NK-92 treated with Interleukin-12 subunit alpha and Interleukin-12 subunit beta, amount 100 ng/mL, for 24 hours (cell line): ENCODE measurements around the gene ICOS.
A peak's percentile ranks its signal among the peaks of the same experiment; 100 is the strongest.
"Not testable (repeated sequence)": the region's sequence is repeated elsewhere in the genome, so short reads cannot be mapped to it uniquely, and the experiment has no call there.

Source experiments
- DNase-seq: peaks from one replicate; lab custom pipeline; 2025; lab: John Stamatoyannopoulos, UW

ICOS gene

DNA sequence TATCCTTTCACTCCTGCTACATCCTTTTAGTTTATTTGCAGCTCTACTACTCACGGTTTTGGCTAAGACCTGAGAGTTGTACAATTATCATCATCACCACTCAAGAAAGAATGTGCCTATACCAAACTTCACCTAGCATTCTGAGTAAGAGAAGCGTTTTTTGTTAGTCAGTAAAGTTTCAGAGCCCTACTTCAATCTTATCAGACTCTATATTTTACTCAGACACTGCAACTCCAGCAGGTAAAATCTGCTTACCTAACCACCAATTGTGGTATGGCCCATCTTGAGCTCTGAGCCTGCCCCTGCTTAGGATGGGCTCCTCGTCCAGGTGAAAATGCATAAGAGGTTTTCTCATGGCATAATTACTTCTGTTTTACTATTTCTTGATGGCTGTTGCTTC, 37.1 kb downstream of the ICOS start:
- no peak for DNase-seq

DNA sequence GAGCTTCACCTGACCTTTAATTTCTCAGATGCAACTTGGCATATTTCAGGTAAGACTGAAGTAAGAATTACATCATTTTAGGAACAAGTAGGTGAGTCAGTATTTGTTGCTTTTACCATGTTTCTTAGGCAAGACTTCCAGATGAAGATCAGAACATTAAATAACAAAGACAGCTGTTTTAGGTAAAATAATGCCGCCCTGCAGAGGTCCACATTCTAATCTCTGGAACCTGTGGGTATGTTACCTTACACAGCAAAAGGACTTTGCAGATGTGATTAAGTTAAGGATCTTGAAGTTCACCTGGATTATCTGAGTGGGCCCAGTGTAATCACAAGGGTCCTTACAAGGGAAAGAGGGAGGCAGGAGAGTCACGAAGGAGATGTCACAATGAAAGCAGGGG, 39.3 kb downstream of the ICOS start:
- no peak for DNase-seq

DNA sequence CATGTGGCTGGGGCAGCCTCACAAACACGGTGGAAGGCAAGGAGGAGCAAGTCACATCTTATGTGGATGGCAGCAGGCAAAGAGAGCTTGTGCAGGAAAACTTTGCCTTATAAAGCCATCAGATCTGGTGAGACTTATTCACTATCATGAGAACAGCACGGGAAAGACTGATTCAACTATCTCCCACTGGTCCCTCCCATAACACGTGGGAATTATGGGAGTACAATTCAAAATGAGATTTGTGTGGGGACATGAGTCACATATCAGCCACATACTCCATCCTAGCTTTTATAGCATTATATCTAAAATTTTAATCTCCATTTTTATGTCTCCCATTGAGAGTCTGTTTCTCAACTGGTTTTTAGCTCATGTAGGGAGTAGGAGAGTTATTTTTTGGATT, 45.7 kb downstream of the ICOS start:
- no peak for DNase-seq

DNA sequence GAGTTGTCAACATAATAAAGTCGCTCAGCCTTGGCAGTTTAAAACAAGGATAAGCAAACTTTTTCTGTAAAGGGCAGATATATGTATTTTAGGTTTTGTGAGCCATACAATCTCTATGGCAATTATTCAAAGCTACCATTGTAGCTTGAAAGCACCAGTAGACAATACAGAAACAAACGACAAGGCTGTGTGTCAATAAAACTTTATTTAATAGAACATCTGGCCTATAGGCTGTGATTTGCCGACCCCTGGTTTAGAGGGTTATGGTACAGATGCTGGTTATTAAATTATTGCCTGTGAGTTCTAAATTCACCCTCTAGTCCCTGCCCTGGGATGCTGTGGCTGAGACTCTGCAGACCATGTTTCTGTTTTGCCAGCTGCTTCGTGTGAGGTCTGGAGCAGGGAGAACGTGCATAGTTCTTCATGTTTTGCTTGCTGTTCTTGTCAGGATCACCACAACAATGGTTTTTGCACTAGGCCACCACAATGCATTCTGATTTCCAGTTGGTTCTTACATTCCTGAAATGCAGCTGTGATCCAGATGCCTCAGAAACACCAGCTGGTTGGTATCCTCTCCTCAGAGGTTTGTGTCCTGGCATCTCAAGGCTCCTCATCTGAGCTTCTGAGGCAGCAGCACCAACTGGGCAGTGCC, 46.6 kb downstream of the ICOS start:
- no peak for DNase-seq

DNA sequence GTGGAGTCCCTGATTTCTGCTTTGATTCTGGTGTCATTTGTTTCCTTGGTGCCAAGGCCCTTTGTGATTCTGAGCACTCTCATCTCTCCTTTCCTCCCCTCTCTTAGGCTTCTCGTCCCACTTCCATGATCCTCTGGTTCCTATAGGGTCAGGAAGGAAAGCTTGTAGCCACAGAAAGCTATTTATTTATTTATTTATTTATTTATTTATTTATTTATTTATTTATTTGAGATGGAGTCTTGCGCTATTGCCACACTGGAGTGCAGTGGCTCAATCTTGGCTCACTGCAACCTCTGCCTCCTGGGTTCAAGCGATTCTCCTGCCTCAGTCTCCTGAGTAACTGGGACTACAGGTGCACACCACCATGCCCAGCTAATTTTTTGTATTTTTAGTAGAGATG, 49.4 kb downstream of the ICOS start:
- DNase-seq, result not testable (repeated sequence)

DNA sequence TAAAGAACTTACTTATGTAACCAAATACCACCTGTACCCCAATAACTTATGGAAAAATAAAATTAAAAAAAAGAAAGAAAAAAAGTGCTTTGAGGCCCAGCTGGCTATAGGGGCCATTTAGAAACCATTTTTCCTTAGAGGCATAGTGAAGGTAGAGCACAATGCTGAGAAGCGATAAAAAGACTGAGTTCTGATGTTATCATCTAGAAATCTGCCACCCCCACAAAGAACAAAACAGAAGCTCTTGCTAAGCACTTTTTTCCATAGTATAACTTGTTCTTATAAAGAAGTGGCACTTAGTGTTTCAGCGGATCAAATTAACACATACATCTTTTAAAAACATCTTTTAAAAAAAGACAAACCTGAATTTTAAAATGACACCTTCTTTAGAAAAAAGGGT, 51.4 kb downstream of the ICOS start:
- no peak for DNase-seq

DNA sequence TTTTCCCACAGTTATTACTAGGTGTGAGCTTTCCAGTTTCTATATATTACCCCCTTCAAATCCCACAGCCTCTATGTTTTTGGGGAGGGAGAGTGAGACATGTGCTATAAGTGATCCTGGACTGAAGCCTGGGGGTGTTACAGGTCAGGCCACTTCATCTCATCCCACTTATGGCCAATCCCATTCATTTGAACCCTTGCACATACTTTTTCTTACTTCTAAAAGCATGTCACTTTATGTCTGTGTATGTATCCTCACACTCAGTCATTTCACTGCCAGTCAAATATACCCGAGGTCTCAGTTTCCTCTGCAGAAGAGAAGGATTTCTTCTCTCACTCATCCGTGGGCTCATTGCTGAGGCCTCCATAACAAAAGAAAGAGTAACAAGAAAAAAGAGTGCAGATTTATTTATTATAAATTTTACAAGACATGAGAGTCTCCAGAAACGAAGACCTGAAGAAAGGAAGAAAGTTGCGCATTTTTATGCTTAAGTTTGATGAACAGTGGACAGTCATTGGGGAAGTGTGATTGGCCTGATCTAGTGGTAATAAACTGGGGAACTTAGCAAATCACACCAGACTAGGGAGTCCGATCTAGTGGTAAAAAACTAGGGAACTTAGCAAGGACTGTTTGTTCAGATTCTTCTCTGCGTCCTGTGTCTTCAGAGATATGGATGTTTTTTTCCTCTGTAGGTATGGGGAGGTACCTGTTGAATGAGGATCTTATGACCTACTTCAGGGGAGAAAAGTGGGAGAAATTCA, 52.1 kb downstream of the ICOS start:
- DNase-seq, result no peak

DNA sequence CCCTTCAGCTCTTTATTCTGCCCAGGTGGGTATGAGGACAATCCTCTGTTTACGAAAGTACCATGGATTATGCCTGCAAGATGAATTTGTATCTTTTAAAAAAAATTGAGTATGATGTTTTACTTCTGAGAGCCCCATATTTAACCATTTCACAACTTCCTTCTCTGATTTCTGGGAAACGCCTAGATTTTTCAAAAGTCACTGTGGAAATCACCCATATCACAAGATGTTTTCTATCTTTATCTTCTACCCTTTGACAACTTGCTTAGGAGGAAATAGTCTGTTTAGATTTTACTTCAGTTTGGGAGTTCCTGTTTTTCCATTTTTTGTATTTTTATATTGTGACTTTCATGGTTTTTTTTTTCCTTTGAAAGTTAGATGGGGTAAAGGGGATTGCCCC, 53.0 kb downstream of the ICOS start:
- no peak for DNase-seq

DNA sequence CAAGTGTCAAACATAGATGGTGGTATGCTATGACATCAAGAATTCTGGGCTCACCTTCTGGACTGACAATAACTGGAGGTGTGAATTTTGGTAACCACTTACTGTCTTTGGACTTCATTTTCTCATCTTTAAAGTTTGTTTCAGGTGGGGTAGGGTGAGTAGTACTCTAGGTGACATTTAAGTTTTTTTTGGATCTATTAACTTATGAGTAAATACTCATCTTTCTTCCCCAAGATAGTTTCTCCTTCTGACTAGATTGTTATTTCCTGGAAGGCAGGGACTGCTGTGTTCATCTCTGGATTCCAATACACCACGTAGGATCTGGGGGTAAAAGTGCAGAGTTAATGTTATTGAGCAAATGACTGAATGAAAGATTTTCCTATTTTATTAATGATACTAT, 55.9 kb downstream of the ICOS start:
- no peak for DNase-seq

DNA sequence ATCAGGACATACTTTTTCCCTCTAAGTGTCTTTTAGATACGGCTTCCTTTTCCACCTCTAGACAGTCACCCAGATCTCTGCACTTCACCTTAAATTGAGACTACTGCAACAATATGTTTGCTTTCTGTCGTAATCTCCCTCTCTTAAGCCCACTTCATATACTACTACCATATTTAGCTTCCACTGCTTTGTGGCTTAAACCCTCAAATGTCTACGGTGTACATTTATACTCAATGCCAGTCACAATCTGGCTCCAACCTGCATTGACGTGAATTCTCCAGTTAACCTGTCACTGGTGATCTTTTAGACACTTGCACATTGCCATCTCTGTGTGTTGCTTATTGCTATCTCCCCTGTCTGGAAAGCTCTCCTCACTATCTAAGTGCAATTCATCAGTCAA, 56.4 kb downstream of the ICOS start:
- DNase-seq, result no peak

DNA sequence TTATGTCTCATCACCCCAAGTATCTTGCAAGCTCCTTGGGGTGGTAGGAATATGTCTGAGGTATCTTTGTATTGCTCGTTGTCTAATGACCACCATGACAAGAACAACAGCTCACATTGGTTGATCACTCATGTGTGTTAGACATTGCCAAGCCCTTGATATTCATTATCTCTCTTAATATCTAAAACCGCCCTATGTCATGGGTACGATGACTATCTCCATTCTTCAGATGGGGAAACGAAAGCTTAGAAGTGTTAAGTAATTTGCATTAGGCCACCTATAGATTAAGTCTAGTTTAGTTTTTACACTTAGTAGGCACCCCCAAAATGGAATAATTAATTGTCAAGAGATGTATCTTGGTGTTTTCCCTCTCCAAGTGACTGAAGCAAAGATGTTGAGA, 57.0 kb downstream of the ICOS start:
- no peak for DNase-seq

DNA sequence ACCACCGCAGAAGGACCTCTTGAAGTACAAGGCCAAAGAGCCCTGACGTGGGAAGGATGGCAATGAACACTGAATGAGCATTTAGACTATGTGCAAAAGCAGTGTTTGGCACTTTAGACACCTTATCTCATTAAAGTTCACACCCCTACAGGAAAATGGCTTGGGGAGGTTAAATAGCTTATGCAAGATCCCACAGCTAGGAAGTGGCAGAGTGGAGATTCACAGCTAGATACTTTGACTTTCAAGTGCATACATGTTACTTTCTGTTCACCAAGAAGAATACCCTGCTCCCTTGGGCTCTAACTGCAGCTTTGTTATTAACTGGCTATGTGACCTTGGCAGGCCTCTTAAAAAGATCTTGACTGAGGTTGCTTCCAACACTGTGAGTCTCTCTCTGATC, 58.2 kb downstream of the ICOS start:
- peak; percentile 19 for DNase-seq

DNA sequence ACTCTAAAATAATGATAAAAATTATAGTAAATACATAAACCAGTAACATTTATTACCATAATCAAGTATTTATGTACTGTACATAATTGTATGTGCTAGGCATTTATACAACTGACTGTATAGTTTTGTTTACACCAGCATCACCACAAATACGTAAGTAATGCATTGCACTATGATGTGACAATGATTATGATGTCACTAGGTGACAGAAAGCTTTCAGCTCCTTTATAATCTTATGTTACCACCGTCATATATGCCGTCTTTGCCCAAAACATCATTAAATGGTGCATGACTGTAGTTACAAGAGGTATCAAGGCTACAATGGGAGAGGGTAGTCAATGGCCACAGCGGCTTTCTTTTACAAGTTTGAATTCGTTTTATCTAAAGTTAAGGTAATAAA, 60.1 kb downstream of the ICOS start:
- DNase-seq, result no peak

DNA sequence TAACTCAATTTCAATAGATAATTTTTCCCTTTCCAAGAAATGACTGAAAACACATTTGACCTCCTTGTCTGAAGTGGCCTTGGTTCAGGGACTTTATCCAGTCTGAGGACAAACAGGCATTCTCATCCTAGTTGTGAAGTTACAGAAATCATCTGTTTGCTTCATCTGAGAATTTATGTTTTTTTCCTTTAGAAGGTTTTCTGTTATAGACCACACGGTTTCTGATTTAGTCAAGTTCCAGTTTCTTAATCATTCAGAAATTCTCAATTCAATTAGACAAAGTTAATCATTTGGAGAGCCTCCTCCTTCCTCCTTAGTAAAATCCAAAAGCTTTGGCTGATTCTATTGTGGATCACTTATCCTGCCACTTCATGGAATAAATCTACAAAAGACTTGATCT, 60.9 kb downstream of the ICOS start:
- DNase-seq, result no peak

DNA sequence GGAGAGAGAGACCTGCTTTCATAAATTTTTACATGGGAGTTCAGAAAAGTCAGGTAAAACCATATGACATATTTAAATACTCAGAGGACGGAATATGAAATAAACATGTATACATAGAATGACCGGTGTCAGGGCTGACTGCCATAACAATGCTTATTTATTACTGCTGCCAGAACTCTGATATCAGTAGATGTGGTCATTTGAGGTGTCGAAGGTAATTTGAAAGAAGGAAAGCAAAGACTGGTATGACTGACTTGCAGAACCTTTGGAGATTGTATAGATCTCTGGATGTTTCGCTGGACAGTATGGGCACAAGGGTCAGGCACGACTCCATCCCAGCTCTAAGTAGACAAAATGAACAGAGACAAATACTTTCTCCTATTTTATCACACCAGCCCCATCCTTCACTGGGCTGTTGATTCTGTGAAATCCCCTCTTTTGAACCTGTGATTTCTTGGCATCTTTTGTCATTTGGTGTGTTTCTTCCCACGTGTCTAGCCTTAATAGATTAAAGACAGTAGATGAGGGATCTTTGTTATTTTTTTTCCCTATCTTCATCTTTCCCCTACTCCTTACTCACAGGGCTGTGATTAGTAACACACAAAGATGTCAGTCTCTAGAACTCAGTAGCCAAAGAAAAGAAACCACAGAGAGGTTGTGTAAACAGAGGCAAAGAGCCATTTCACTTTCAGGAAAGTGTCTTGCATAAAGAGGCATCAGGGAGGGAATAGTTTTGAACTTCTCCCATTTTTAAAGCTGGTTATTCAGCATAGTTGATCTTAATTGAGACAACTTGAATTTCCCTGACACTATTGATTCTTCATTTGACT, 61.6 kb downstream of the ICOS start:
- DNase-seq, result no peak

DNA sequence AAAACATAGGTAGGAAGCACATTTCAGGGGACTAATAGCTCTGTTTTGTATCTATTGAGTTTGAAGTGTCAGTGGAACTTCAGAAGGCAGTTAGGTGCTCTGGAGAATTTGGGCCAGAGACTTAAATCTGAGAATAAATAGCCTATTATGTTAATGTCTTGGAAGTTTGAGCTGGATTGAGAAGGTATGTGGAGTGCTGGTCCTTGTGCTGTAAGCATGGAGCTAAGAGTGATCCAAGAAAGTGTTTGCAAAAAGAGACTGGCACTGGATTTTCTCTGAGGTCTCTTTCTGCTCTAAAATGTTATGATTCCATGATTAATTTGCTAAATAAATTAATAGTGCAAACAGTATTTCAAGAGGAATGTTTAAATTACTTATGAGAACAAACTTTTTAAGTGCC, 63.3 kb downstream of the ICOS start:
- no peak for DNase-seq

DNA sequence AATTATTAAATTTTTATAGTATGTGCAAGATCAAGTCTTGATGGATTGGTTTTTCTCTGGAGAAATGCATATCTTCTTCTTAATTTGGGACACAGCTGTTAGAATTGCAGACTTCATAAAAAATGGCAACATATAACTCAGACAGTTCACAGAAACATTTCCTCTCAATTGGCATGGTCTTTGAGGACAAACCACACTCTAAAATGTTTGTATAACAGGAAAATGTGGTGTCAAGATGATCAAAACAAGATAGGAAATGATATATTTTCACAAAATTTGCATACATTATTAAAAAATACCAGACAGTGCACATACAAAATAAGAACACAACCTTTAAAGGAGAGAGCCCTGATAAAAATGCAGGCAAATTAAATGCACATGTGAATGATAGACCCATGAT, 63.9 kb downstream of the ICOS start:
- no peak for DNase-seq

DNA sequence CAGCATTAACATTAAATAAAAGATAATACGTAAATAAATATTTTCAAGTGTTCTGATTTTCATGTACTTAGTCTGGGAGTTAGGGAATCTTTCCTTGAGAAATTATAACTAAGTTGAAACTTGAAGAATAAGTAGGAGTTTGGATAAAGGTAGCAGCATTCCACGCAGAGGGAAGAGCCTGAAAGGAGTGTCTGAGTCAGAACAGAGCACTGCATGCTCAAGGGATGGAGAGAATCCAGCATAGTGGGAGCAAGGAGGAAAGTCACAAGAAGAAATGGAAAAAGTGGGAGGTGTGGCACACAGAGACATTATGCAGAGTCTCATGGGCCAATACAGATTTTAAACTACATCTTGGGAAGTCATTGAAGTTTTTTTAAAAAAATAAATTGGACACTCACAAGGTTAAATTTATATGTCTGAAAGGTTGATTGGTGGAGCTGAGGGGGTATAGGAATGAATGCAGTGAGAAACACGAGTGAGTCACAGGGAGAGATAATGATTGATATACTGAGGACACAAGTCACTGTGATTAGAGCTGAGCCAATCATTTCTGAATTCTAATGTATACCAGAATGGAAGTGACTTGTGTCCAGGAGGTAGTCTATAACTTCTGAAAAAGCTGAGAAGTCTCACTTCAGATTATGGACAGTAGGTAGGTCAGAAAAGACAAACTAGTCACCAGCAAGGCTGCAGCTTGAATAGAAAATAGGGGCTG, 66.9 kb downstream of the ICOS start:
- no peak for DNase-seq

DNA sequence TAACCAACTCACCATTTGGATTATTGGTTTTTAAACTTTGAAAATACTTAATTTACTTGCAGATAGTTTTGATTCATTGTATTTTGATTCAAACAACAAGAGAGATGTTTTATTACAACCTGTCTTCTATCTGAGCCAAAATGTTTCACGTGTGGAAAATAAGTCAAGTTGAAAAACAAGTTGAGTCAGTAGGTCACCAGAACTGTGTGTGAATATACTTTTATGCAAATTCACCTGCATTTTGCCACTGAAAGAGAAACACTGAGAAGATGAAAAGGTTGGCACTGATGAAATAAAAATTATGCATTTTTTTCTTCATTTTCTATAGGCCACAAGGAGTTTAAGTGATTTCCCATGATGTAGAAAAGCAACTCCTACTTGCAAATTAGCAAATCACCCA, 68.3 kb downstream of the ICOS start:
- DNase-seq, result no peak

DNA sequence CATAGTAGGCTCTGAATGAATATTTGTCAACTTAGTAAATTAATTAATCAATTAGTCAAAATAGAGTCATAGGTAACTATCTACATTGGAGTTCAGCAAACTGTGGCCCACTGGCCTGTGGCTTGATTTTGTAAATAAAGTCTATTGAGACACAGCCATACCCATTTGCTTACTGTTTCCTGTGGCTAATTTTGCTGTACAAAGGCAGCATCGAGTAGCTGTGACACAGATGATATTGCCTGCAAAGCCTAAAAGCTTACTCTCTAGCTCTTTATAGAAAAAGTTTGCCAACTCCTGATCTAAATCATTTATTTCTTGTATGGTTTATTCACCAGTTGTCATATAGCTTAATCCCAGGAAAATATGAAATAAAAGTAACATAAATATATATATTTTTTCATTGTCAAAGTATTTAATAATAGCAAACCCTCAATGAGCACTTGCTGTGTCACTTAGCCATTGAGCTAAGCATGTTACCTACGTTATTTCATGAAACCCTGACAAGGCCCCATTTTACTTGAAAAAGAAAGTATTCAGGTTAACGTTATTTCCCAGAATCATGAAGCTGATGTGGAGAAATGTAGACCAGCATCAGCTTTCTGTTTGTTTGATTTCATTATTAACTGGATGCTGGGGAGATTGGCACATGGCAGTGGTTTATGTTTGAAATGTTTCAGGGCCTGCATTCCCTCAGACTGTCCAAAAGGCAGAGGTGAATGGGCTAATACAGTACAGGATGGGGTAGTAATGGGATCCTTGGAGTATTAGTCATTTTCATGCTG, 69.6 kb downstream of the ICOS start:
- DNase-seq, result no peak

DNA sequence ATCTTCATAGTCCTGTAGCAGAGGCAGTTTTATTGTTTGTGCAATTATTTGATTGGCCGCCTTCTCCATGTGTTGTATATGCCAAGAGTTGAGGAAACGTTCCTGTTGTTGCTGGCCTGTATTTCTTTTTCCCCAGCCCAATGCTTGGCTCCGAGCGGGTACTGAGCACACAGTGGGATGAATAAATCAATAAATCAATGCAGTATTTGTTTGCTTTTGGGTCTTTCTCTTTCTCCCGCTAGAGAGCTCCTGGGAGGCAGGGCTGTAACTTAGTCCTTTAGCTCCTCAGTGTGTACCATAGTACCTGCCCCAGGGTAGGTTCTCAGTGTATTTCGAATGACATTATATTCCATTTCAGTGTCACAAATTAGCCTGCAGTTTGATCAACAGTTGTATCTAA, 71.8 kb downstream of the ICOS start:
- no peak for DNase-seq
